ENCODE measurements around the gene TASP1.

Gene TASP1

GRCh38 chr20:13430346-13431002 lies 208.3 kb downstream of the TASP1 start:
- peak in 1 of 2 donors; percentile 20 for DNase-seq

GRCh38 chr20:13428684-13429083 lies 210.0 kb downstream of the TASP1 start:
- no peak for DNase-seq

GRCh38 chr20:13426870-13427269 lies 211.9 kb downstream of the TASP1 start:
- DNase-seq = no peak

- DNase-seq = no peak
Observed at GRCh38 chr20:13425381-13426135, 213.2 kb downstream of the TASP1 start.

- no peak for DNase-seq
Observed at GRCh38 chr20:13424174-13424833, 214.4 kb downstream of the TASP1 start.

- no peak for DNase-seq
Observed at GRCh38 chr20:13423472-13424173, 215.1 kb downstream of the TASP1 start.

GRCh38 chr20:13422637-13423036 lies 216.1 kb downstream of the TASP1 start:
- no peak for DNase-seq

- DNase-seq = no peak
Observed at GRCh38 chr20:13420625-13421024, 218.1 kb downstream of the TASP1 start.

- DNase-seq = no peak
Observed at GRCh38 chr20:13419477-13419876, 219.3 kb downstream of the TASP1 start.

- no peak for DNase-seq
Observed at GRCh38 chr20:13418263-13419229, 220.2 kb downstream of the TASP1 start.

GRCh38 chr20:13416531-13416930 lies 222.2 kb downstream of the TASP1 start:
- no peak for DNase-seq

GRCh38 chr20:13412806-13413445 lies 225.8 kb downstream of the TASP1 start:
- DNase-seq = no peak

GRCh38 chr20:13404293-13404692 lies 234.4 kb downstream of the TASP1 start:
- DNase-seq = no peak

GRCh38 chr20:13403453-13403852 lies 235.3 kb downstream of the TASP1 start:
- DNase-seq = no peak

- no peak for DNase-seq
Observed at GRCh38 chr20:13402986-13403385, 235.7 kb downstream of the TASP1 start.

GRCh38 chr20:13402171-13402760 lies 236.5 kb downstream of the TASP1 start:
- no peak for DNase-seq

GRCh38 chr20:13401596-13401995 lies 237.1 kb downstream of the TASP1 start:
- DNase-seq = no peak

- no peak for DNase-seq
Observed at GRCh38 chr20:13400453-13400852, 238.3 kb downstream of the TASP1 start.

GRCh38 chr20:13397300-13397724 lies 241.4 kb downstream of the TASP1 start:
- no peak for DNase-seq

- no peak for DNase-seq
Observed at GRCh38 chr20:13396826-13397225, 241.9 kb downstream of the TASP1 start.

GRCh38 chr20:13396022-13396421 lies 242.7 kb downstream of the TASP1 start:
- no peak for DNase-seq

All from stimulated activated CD4-positive, alpha-beta T cell treated with anti-CD3 and anti-CD28 coated beads, Interleukin-2, amount 100 ng/mL, for 24 hours (primary cell).